Loucy (cell line): Measurements from ENCODE around the gene OR4E2.

Experiments used
- EZH2phosphoT487 ChIP-seq: fragments of 200-600 bp; IDR thresholded peaks from 2 replicates; pipeline ENCODE4 v1.6.1; 2018; ENCODE audit warnings: antibody characterized with exemption, mild to moderate bottlenecking, moderate library complexity, borderline replicate concordance
- TF ChIP-seq, protein P1 (sequence below): fragments of 200-600 bp; sonication (generic); conservative IDR thresholded peaks from 2 replicates; pipeline ENCODE4 v1.5.1; 2014; ENCODE audit warnings: mild to moderate bottlenecking, antibody characterized with exemption, low read length

- TF ChIP-seq, protein P1, sequence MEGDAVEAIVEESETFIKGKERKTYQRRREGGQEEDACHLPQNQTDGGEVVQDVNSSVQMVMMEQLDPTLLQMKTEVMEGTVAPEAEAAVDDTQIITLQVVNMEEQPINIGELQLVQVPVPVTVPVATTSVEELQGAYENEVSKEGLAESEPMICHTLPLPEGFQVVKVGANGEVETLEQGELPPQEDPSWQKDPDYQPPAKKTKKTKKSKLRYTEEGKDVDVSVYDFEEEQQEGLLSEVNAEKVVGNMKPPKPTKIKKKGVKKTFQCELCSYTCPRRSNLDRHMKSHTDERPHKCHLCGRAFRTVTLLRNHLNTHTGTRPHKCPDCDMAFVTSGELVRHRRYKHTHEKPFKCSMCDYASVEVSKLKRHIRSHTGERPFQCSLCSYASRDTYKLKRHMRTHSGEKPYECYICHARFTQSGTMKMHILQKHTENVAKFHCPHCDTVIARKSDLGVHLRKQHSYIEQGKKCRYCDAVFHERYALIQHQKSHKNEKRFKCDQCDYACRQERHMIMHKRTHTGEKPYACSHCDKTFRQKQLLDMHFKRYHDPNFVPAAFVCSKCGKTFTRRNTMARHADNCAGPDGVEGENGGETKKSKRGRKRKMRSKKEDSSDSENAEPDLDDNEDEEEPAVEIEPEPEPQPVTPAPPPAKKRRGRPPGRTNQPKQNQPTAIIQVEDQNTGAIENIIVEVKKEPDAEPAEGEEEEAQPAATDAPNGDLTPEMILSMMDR, result no peak
- no peak for TF ChIP-seq EZH2phosphoT487
Measured at GRCh38 chr14:21652209-21652808, 1.3 kb upstream of the OR4E2 start.
